Endothelial cell of umbilical vein (primary cell): ENCODE results near the gene JAKMIP3. TPM values are rescaled to one million over a fixed set of nuclear protein-coding genes. Genes with fewer than 3 reads are reported as not detected.

Experiments used
- BruUV-seq: library from RNA; stranded (reverse); fragments of 400-500 nt; replicated peaks from 2 replicates; lab custom pipeline; 2021; lab: Mats Ljungman, UMichigan
- CTCF ChIA-PET: fragments of 300-600, 350-600 bp; sonication (Branson Sonifier 250); formaldehyde crosslinking; loops from one replicate; lab custom pipeline; 2021; ENCODE audit warnings: antibody characterized with exemption, inconsistent platforms; lab: Charles Lee
- POLR2A ChIA-PET: fragments of 300-600, 350-600 bp; sonication (Branson Sonifier 250); formaldehyde crosslinking; loops from one replicate; lab custom pipeline; 2021; ENCODE audit warnings: antibody characterized with exemption, inconsistent platforms; lab: Charles Lee
- DNase-seq: peaks from one replicate; pipeline ENCODE4 v3.0.0-alpha.2; 2011; ENCODE audit warnings: low read depth, low spot score
- FAIRE-seq: peaks from 2 replicates; lab custom pipeline; 2011; peaks lifted over from hg19 to GRCh38; lab: Jason Lieb, UNC
- H2AFZ ChIP-seq: 2 replicates; pipeline ENCODE4 v1.6.0; 2012; ENCODE audit warnings: low read depth, low read length, control low read depth, inconsistent platforms
- H3K27ac ChIP-seq: 2 replicates; pipeline ENCODE4 v1.5.1; 2011; ENCODE audit warnings: low read depth, mild to moderate bottlenecking, control low read depth, low read length, moderate library complexity; ENCODE audit not compliant: insufficient read depth
- H3K27me3 ChIP-seq, 2 experiments: 2 replicates each; pipeline versions ENCODE4 v1.6.0 to v1.6.1; 2011; ENCODE audit warnings: low read length in 2 of 2, mixed read lengths in 1 of 2; ENCODE audit not compliant: control insufficient read depth in 2 of 2, insufficient read depth in 2 of 2
- H3K36me3 ChIP-seq, 2 experiments: 2 replicates in 1 of 2; 3 replicates in 1 of 2; pipeline ENCODE4 v1.5.1; 2011; ENCODE audit warnings: low read length in 2 of 2, mild to moderate bottlenecking in 1 of 2, moderate library complexity in 1 of 2; ENCODE audit not compliant: control insufficient read depth in 2 of 2, insufficient read depth in 2 of 2; ENCODE audit errors: extremely low read depth in 1 of 2
- H3K4me1 ChIP-seq: 3 replicates; pipeline ENCODE4 v1.5.1; 2011; ENCODE audit warnings: mild to moderate bottlenecking, low read length; ENCODE audit not compliant: control insufficient read depth, insufficient read depth; ENCODE audit errors: extremely low read depth
- H3K4me2 ChIP-seq: 2 replicates; pipeline ENCODE4 v1.6.1; 2011; ENCODE audit warnings: low read length, control low read depth, mixed read lengths; ENCODE audit not compliant: insufficient read depth
- H3K4me3 ChIP-seq, 3 experiments: fragments of 200-600 bp in 1 of 3; sonication (generic), shearing (Covaris generic) in 1 of 3; replicated peaks in 1 of 3; 2 replicates each; pipeline ENCODE4 v1.5.1; 2011 to 2016; ENCODE audit warnings: control low read depth in 3 of 3, low read length in 3 of 3, mild to moderate bottlenecking in 2 of 3, inconsistent platforms in 1 of 3, low read depth in 1 of 3, moderate library complexity in 1 of 3; ENCODE audit not compliant: insufficient read depth in 1 of 3
- H3K79me2 ChIP-seq: 2 replicates; pipeline ENCODE4 v1.6.0; 2012; ENCODE audit warnings: low read length, inconsistent platforms; ENCODE audit not compliant: control insufficient read depth, insufficient read depth
- H3K9ac ChIP-seq: replicated peaks from 2 replicates; pipeline ENCODE3; 2011; ENCODE audit warnings: low read length, control low read depth; ENCODE audit not compliant: insufficient read depth; ENCODE audit errors: extremely low read depth
- H3K9me1 ChIP-seq: replicated peaks from 3 replicates; pipeline ENCODE4 v1.6.0; 2011; ENCODE audit warnings: mild to moderate bottlenecking, low read length; ENCODE audit not compliant: control insufficient read depth, insufficient read depth; ENCODE audit errors: extremely low read depth
- H3K9me3 ChIP-seq: replicated peaks from 2 replicates; pipeline ENCODE4 v1.5.1; 2012; ENCODE audit warnings: low read length, inconsistent platforms; ENCODE audit not compliant: control insufficient read depth, insufficient read depth
- H4K20me1 ChIP-seq: replicated peaks from 2 replicates; pipeline ENCODE3; 2011; ENCODE audit warnings: mild to moderate bottlenecking, low read length; ENCODE audit not compliant: control insufficient read depth, insufficient read depth; ENCODE audit errors: extremely low read depth
- CTCF ChIP-seq, 2 donors: IDR thresholded peaks; 1 replicate in 1 of 2; 2 replicates in 1 of 2; pipeline ENCODE4 v1.5.1; 2011; ENCODE audit warnings: low read length in 2 of 2, mild to moderate bottlenecking in 2 of 2, moderate library complexity in 2 of 2, control low read depth in 1 of 2, inconsistent platforms in 1 of 2, low read depth in 1 of 2; ENCODE audit not compliant: insufficient read depth in 1 of 2; ENCODE audit errors: extremely low read depth in 1 of 2
- EZH2 ChIP-seq: IDR thresholded peaks from 2 replicates; pipeline ENCODE4 v1.6.1; 2012; ENCODE audit warnings: borderline replicate concordance, low read depth, mild to moderate bottlenecking, moderate library complexity, low read length, inconsistent platforms; ENCODE audit not compliant: severe bottlenecking
- FOS ChIP-seq: IDR thresholded peaks from 2 replicates; pipeline ENCODE4 v1.6.1; 2011; ENCODE audit warnings: mild to moderate bottlenecking, low read length, moderate library complexity, borderline replicate concordance; ENCODE audit not compliant: insufficient read depth
- GATA2 ChIP-seq: IDR thresholded peaks from 2 replicates; pipeline ENCODE4 v1.7.0; 2011; ENCODE audit warnings: low read depth, mild to moderate bottlenecking, moderate library complexity, mixed read lengths, low read length; ENCODE audit not compliant: insufficient read length, insufficient read depth
- JUN ChIP-seq: IDR thresholded peaks from 2 replicates; pipeline ENCODE4 v1.6.1; 2011; ENCODE audit warnings: borderline replicate concordance, low read depth; ENCODE audit not compliant: insufficient read length, insufficient read depth
- MYC ChIP-seq: IDR thresholded peaks from one replicate; pipeline ENCODE4 v1.6.1; 2011; ENCODE audit warnings: mild to moderate bottlenecking, low read depth, low read length
- POLR2A ChIP-seq: IDR thresholded peaks from 2 replicates; pipeline ENCODE4 v1.6.1; 2012; ENCODE audit warnings: low read depth, mild to moderate bottlenecking, control low read depth, low read length
- POLR2AphosphoS5 ChIP-seq: IDR thresholded peaks from 2 replicates; pipeline ENCODE4 v1.6.1; 2012; ENCODE audit warnings: low read depth, mild to moderate bottlenecking, control low read depth, low read length, moderate library complexity; ENCODE audit not compliant: insufficient read depth
- dilution Hi-C: fragments of 300-500 bp; cut with MboI; formaldehyde crosslinking; loops from one replicate; pipeline ENCODE4 v1.15.0; 2019; ENCODE audit warnings: low sequenced_read_pairs; ENCODE audit not compliant: extremely low pct_ligation_motif_present
- intact Hi-C: fragments of 100-400 bp; cut with micrococcal nuclease; formaldehyde crosslinking; loops from one replicate; pipeline ENCODE4 v1.10.0; 2022
- polyA plus RNA-seq, 4 experiments: library from polyadenylated mRNA; depleted of rRNA in 3 of 4; stranded (reverse) in 3 of 4; unstranded in 1 of 4; fragments of >200 nt; gene quantifications; 2 replicates each; pipeline versions ENCODE4 v1.2.1 to v1.2.3, GENCODE V29; 2011 to 2012; ENCODE audit warnings: missing spikeins in 1 of 4
- total RNA-seq: library from RNA; stranded (reverse); gene quantifications from 2 replicates; pipeline ENCODE4 v1.2.3, GENCODE V29; 2021
- TF ChIP-seq, protein P1 (sequence below): IDR thresholded peaks from 2 replicates; pipeline ENCODE4 v1.6.1; 2011; ENCODE audit not compliant: insufficient read depth, insufficient read length

JAKMIP3 gene
- total and polyA plus RNA-seq, 2 donors (not counting 3 experiments of a cell fraction or from before 2014, with no cell fraction given): 0.01 TPM; not detected in 1

GRCh38 chr10:132061030-132061429 is 4.7 kb upstream of the JAKMIP3 start:
- POLR2A ChIA-PET: no interaction called here
- no peak overlapping the region for H3K9ac ChIP-seq
- H3K36me3 ChIP-seq: no peaks in the 10 kb centered on the region
- dilution Hi-C loops: no loop called here
- intact Hi-C loops: no loop called here
- no peaks in the 10 kb centered on the region for H3K79me2 ChIP-seq
- TF ChIP-seq FOS (no peak), JUN (no peak), EZH2 (no peak), GATA2 (no peak), POLR2AphosphoS5 (no peak), MYC (no peak), POLR2A (no peak), CTCF (IDR thresholded peaks at IDR 0.05; ENCODE audit: extremely low read depth in 1 of 2, insufficient read depth in 1 of 2, low read depth in 1 of 2, low read length in 2 of 2) (no peak)
- TF ChIP-seq, protein P1, sequence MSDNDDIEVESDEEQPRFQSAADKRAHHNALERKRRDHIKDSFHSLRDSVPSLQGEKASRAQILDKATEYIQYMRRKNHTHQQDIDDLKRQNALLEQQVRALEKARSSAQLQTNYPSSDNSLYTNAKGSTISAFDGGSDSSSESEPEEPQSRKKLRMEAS: no peak
- H3K4me1 ChIP-seq: no peaks in the 10 kb centered on the region
- no peak overlapping the region for H3K27ac ChIP-seq
- H4K20me1 ChIP-seq: no peaks in the 10 kb centered on the region
- H3K27me3 ChIP-seq: no peaks in the 10 kb centered on the region
- H3K4me2 ChIP-seq: no peak overlapping the region
- H3K4me3 ChIP-seq: no peak overlapping the region
- FAIRE-seq (no peak), DNase-seq (no peak)
- H3K9me3 ChIP-seq: no peaks in the 10 kb centered on the region
- no peaks in the 10 kb centered on the region for H3K9me1 ChIP-seq
- no peak overlapping the region for H2AFZ ChIP-seq
- CTCF ChIA-PET: no interaction called here
- BruUV-seq: no TSS peak
